MV-4-11 (cell line): ENCODE measurements around the gene KHK.
A peak's percentile ranks its signal among the peaks of the same experiment; 100 is the strongest.

Experiments used
- DNase-seq: peaks from one replicate; lab custom pipeline; 2025; lab: John Stamatoyannopoulos, UW

The KHK gene

GRCh38 chr2:27086724-27087593, at the start of gene KHK:
Gene KHK, plus strand, starts transcription at chr2:27086772. Its CDS starts 488 bp downstream, at chr2:27087260.
- no peak for DNase-seq

DNA sequence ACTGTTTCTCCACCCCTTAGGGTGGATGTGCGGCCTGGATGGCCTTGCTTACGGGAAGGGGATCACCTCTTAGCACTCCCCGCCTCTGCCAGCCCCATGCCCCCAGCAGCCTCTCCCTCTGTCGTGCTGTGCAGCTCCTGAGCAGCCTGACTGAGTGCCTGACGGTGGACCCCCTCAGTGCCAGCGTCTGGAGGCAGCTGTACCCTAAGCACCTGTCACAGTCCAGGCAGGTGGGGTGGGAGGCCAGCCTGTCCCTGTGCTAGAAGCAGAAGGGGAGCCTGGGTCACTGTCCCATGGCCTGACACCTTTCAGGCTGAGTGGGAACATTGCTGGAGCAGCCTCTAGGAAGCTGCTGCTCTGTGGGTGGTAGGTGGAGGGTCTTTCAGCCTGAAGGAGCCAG, 48.6 kb upstream of the KHK start:
- DNase-seq = no peak

DNA sequence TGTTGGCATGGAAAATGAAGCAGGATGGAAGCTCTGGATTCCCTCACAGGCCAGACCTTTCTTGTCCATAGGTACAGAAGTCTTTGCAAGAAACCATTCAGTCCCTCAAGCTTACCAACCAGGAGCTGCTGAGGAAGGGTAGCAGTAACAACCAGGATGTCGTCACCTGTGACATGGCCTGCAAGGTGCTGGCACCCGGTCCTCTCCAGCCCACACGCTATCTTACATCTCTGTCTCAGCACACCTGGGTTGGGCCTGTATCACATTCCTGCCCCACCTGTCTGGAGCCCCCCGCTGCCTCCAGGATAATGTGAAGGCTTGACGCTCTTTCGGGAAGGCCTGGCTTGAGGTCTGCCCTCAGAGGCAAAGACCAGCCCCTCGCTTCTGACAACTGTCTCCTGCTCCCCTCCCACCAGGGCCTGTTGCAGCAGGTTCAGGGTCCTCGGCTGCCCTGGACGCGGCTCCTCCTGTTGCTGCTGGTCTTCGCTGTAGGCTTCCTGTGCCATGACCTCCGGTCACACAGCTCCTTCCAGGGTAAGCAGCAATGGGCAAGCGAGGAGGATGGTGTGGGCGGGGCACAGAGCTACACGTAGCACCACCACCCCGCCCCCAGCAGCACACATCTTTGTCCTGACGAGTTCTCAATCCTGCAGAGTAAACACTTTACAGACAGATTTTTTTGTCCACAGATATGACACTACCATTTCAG, 47.8 kb upstream of the KHK start:
- DNase-seq = no peak

DNA sequence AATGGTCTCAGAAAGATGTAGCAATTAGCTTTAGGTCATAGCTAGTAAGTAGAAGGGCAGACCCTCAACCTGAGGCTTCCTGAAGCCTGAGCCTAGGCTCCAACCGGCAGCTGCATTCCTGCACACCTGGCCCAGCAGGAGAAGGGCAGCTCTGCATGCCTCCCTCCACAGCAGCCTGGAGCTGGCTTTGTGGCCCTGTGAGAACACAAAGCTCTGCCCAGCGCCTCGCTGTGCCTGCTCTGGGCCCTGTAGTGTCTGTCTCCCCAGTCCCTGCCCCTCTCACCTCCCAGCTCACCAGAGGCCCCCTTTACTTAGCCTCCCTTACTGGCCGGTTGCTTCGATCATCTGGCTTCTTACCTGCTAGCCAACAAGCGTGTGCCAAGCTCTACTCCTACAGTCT, 47.1 kb upstream of the KHK start:
- DNase-seq = no peak

GRCh38 chr2:27039871-27040270, 46.7 kb upstream of the KHK start:
- DNase-seq = no peak

- DNase-seq = no peak
Measured at GRCh38 chr2:27040282-27040681, 46.3 kb upstream of the KHK start.

DNA sequence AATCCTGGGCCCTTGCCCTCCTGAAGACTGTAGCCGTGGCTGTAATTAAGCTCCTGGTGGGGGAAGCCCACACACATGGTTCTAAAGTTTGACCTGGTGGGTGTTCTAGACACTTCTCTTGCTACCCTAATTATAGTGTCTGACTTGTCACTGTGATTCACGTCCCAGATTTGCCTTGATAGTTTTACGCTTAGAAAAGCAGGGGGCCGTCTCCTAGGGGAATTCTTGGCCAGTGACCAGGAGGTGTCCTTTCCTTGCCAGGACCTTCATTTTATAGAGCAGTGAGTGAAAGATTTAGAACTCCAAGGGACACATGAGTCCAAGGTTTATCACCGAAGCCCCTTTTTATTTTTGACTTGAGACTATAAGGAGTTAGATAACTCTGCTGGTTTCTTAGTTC, 44.8 kb upstream of the KHK start:
- DNase-seq = no peak

- no peak for DNase-seq
Measured at GRCh38 chr2:27042159-27042661, 44.4 kb upstream of the KHK start.

- DNase-seq = no peak
Measured at GRCh38 chr2:27042985-27043634, 43.5 kb upstream of the KHK start.

DNA sequence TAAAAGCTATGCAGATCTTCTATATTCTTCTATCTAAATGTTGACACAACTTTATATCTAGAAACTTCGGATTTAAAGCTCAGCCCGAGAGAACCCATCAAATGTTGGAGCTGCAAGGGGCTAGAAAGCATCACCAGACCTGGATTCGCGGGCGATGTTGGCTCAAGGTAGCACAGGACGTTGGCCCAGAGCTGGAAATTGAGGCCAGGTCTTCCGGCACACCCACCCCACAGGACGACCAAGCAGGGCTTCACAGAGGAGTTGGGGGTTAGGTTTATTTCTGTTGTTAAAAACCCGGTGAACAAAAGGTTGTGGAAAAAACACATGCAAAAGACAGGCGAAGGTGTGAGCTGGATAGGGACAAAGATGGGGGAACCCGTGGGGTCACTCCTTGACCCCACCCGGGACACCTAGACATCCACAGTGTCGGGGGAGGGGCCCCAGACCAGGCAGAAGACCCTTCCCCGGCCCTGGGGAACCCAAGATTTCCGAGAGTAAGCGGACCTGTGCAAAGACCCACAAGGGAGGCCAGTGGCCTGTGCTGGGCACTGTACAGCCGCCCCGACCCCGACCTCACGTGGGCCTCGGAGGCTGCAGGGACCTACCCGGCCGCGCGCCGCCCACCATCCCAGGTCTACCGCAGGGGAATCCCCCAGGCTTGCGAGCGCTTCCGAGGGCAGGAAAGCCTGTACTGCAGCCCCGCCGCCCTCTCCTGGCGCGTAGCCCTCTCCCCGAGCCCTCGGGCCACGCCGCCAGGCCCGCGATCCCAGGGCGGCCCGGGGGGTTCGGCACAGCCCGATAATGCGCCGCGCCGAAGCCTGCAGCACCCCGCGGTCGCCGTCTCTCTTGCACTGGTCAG, 36.9 kb upstream of the KHK start:
- DNase-seq = no peak

DNA sequence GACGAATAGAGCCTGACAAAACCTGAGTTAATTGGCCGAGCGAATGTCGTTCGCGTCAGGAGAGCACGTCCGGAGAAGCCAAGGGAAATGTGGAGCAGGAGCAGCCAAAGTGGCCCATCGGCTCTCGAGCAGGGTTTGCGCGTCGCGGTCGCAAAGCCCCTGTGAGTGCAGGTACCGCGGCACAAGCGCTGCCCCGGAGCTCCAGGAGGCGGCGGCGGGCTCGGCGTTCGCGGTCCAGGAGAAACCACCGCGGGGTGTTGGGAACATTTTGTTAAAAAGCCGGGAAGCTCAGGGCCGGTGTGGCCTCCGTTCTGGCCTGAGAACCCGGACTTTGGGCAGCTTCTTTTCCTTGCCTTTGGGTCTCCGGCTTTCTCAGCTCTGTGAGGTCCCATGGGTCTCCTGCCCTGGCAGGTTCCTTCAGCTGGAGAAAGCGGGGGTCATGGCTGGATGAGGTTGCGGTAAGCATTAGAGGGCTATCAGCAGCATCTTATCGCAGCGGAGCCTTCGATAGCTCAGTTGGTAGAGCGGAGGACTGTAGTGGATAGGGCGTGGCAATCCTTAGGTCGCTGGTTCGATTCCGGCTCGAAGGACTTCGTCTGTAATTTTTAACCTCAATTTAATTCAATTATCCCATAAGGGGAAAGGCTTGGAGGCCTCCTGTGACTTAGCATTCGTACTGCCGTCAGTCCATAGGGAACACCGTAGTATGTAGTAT, 36.1 kb upstream of the KHK start:
- DNase-seq = peak; percentile 96

GRCh38 chr2:27050996-27051901, 35.3 kb upstream of the KHK start, which contains the start of gene AGBL5:
Gene AGBL5, plus strand, starts transcription at chr2:27051668. Its CDS starts 1,291 bp downstream, at chr2:27052959.
- peak; percentile 94 for DNase-seq

GRCh38 chr2:27051902-27052645, 34.5 kb upstream of the KHK start:
- DNase-seq = no peak

DNA sequence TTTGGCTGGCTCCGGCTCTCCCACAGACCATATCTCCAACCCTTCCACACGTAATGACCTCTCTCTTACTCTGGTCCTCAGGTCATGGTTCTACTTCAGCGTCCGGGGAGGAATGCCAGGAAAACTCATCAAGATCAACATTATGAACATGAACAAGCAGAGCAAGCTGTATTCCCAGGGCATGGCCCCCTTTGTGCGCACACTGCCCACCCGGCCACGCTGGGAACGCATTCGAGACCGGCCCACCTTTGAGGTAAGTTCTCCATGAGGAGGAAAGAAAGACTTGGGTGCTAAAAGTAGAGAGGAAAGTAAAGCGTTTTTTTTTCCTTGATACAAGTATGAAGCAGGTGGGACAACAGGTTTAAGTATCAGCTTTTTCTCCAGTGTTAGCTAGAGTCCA, 33.3 kb upstream of the KHK start:
- no peak for DNase-seq

DNA sequence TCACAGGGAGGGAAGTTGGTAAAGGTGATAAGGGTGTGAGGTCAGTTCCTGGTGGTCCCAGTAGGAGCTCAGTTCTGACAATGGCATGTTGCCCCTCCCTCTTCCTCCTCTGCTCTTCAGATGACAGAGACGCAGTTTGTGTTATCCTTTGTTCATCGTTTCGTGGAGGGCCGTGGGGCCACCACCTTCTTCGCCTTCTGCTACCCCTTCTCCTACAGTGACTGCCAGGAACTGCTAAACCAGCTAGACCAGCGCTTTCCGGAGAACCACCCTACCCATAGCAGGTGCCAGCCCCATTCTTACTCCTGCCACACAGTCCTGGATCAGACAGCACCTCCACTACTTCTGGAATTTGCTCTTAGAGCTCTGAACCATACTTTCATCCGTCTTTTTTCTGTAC, 32.8 kb upstream of the KHK start:
- no peak for DNase-seq

- DNase-seq = no peak
Measured at GRCh38 chr2:27054721-27055120, 31.9 kb upstream of the KHK start.

GRCh38 chr2:27057184-27057583, 29.4 kb upstream of the KHK start:
- no peak for DNase-seq

DNA sequence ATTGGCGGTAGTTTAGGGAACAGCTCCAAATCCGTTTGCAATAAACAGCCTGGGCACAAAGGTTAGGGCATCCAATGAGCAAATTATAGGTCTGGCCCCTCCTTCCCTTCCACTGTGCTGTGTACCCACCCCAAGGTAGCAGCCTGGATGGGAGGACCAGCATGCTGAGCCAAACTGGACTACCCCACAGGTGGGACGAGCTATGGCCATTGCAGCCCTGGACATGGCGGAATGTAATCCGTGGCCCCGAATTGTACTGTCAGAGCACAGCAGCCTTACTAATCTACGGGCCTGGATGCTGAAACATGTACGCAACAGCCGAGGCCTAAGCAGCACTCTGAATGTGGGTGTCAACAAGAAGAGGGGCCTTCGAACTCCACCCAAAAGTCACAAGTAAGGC, 28.4 kb upstream of the KHK start:
- DNase-seq = no peak

DNA sequence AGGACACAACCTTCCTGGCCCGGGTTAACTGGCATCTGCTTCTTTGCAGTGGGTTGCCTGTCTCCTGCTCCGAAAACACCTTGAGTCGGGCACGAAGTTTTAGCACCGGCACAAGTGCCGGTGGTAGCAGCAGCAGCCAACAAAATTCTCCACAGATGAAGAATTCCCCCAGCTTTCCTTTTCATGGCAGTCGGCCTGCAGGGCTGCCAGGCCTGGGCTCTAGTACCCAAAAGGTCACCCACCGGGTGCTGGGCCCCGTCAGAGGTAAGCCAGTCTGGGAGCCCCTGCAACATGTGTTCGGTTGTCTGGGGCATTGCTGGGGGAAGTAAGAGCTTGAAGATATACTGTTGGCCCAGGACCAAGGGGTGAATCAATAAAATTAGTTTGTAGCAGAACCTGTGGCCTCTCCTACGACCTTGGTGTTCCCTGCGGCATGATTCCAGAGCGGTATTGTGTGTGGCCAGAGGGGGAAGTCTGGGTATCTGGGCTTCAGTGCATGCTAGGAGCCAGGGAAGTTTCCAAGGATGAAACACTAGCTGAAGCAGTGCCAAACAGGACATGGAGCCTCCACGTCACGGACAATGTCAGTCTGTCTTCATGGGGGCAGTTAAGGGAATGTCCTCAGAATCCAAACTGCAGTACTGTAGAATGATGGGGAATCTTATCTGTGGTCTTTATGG, 27.3 kb upstream of the KHK start:
- DNase-seq = no peak
